TTC549 (cell line): Measurements from ENCODE around the gene GHRHR.

ENCODE experiments used
- FAIRE-seq: peaks from 2 replicates; lab custom pipeline; 2012; peaks lifted over from hg19 to GRCh38; lab: Jason Lieb, UNC

The GHRHR gene

GRCh38 chr7:30968747-30969603 lies 5.2 kb downstream of the GHRHR start:
- no peak for FAIRE-seq

GRCh38 chr7:30969604-30969970 lies 5.8 kb downstream of the GHRHR start:
- FAIRE-seq = no peak

GRCh38 chr7:30970074-30970473 lies 6.3 kb downstream of the GHRHR start:
- FAIRE-seq = no peak

GRCh38 chr7:30970594-30971094 lies 6.9 kb downstream of the GHRHR start:
- no peak for FAIRE-seq

- no peak for FAIRE-seq
These were observed 7.7 kb downstream of the GHRHR start for GRCh38 chr7:30971440-30971839.

GRCh38 chr7:30971840-30972563 lies 8.2 kb downstream of the GHRHR start:
- FAIRE-seq = no peak

- no peak for FAIRE-seq
These were observed 9.5 kb downstream of the GHRHR start for GRCh38 chr7:30973292-30973691.

- no peak for FAIRE-seq
These were observed 10.2 kb downstream of the GHRHR start for GRCh38 chr7:30973791-30974604.

GRCh38 chr7:30974605-30975255 lies 11.0 kb downstream of the GHRHR start:
- FAIRE-seq = no peak

GRCh38 chr7:30975256-30975899 lies 11.6 kb downstream of the GHRHR start:
- no peak for FAIRE-seq

- no peak for FAIRE-seq
These were observed 12.6 kb downstream of the GHRHR start for GRCh38 chr7:30976381-30976780.

- FAIRE-seq = no peak
These were observed 13.5 kb downstream of the GHRHR start for GRCh38 chr7:30977222-30977621.

- no peak for FAIRE-seq
These were observed 14.3 kb downstream of the GHRHR start for GRCh38 chr7:30977896-30978564.

- no peak for FAIRE-seq
These were observed 15.3 kb downstream of the GHRHR start for GRCh38 chr7:30979027-30979426.

- FAIRE-seq = no peak
These were observed 16.4 kb downstream of the GHRHR start for GRCh38 chr7:30980194-30980593.

- no peak for FAIRE-seq
These were observed 17.0 kb downstream of the GHRHR start for GRCh38 chr7:30980751-30981150.

GRCh38 chr7:30983042-30983913 lies 19.5 kb downstream of the GHRHR start:
- no peak for FAIRE-seq

GRCh38 chr7:30983914-30984247 lies 20.1 kb downstream of the GHRHR start:
- FAIRE-seq = no peak

- no peak for FAIRE-seq
These were observed 20.8 kb downstream of the GHRHR start for GRCh38 chr7:30984359-30985107.
